CD4-positive, alpha-beta T cell (primary cell): Measurements from ENCODE around the gene ALKBH6. TPM values are rescaled to one million over a fixed set of nuclear protein-coding genes. Genes with fewer than 3 reads are reported as not detected.

ENCODE experiments used
- ATAC-seq: fragments of 200-7000 bp; cut with Tn5 transposase; one replicate; pipeline ENCODE4 v1.10.0; 2022; ENCODE audit warnings: mild to moderate bottlenecking; ENCODE audit not compliant: poor library complexity
- CTCF ChIA-PET: fragments of 350-600 bp; sonication (Branson Sonifier 250); formaldehyde crosslinking; loops from one replicate; lab custom pipeline; 2021; ENCODE audit warnings: antibody characterized with exemption, inconsistent platforms; lab: Charles Lee
- POLR2A ChIA-PET: fragments of 350-600 bp; sonication (Branson Sonifier 250); formaldehyde crosslinking; loops from one replicate; lab custom pipeline; 2021; ENCODE audit warnings: antibody characterized with exemption, inconsistent platforms; lab: Charles Lee
- DNase-seq, 14 experiments: peaks; one replicate each; pipeline ENCODE4 v3.0.0-alpha.2; 2013 to 2020; ENCODE audit warnings: mixed read lengths in 2 of 14
- H3K27ac ChIP-seq, 2 donors: one replicate each; pipeline versions ENCODE4 v1.5.1 to v1.7.0; 2013; ENCODE audit warnings: low read length in 2 of 2, low read depth in 1 of 2, mild to moderate bottlenecking in 1 of 2
- H3K27me3 ChIP-seq, 2 experiments: 1 replicate in 1 of 2; 2 replicates in 1 of 2; pipeline versions ENCODE4 v1.6.1 to v1.7.0; 2013; ENCODE audit warnings: low read length in 2 of 2, control low read depth in 1 of 2, mild to moderate bottlenecking in 1 of 2, moderate library complexity in 1 of 2; ENCODE audit not compliant: insufficient read depth in 2 of 2, control insufficient read depth in 1 of 2
- H3K36me3 ChIP-seq: one replicate; pipeline ENCODE4 v1.6.1; 2013; ENCODE audit warnings: low read length, control low read depth; ENCODE audit not compliant: insufficient read depth
- H3K4me1 ChIP-seq: one replicate; pipeline ENCODE4 v1.6.1; 2013; ENCODE audit warnings: low read length, control low read depth; ENCODE audit not compliant: insufficient read depth
- H3K4me3 ChIP-seq: one replicate; pipeline ENCODE4 v1.5.1; 2013; ENCODE audit warnings: mild to moderate bottlenecking, low read length, moderate library complexity
- H3K9me3 ChIP-seq, 2 experiments: 1 replicate in 1 of 2; 2 replicates in 1 of 2; pipeline versions ENCODE4 v1.6.1 to v1.7.0; 2013; ENCODE audit warnings: low read length in 2 of 2, mild to moderate bottlenecking in 2 of 2, control low read depth in 1 of 2, moderate library complexity in 1 of 2; ENCODE audit not compliant: control insufficient read depth in 1 of 2, insufficient read depth in 1 of 2
- H3K27ac Mint-ChIP-seq: one replicate; pipeline ENCODE4 v1.8.0; 2020; ENCODE audit warnings: mixed read lengths
- H3K27me3 Mint-ChIP-seq: one replicate; pipeline ENCODE4 v1.8.0; 2021; ENCODE audit warnings: mixed read lengths
- H3K36me3 Mint-ChIP-seq: one replicate; pipeline ENCODE4 v1.8.0; 2021; ENCODE audit warnings: low read depth, mixed read lengths
- H3K4me1 Mint-ChIP-seq: one replicate; pipeline ENCODE4 v1.8.0; 2021; ENCODE audit warnings: low read depth, mixed read lengths
- H3K4me3 Mint-ChIP-seq: one replicate; pipeline ENCODE4 v1.8.0; 2020; ENCODE audit warnings: mild to moderate bottlenecking, mixed read lengths
- H3K9me3 Mint-ChIP-seq: one replicate; pipeline ENCODE4 v1.8.0; 2020; ENCODE audit warnings: mixed read lengths
- CTCF ChIP-seq: fragments of 200-600 bp; IDR thresholded peaks from one replicate; pipeline ENCODE4 v1.8.0; 2022; ENCODE audit warnings: antibody characterized with exemption, mild to moderate bottlenecking
- intact Hi-C, 2 experiments: fragments of 100-400 bp; cut with DNase I in 1 of 2; cut with micrococcal nuclease in 1 of 2; formaldehyde crosslinking; loops; one replicate each; pipeline versions ENCODE4 v1.15.1 to v1.9.0; 2023 to 2025; cut with DNase I, micrococcal nuclease
- total RNA-seq, 174 experiments: library from RNA in 2 of 174; stranded (reverse) in 2 of 174; gene quantifications; one replicate each; pipeline ENCODE4 v1.2.3 and lab custom pipeline; 2021 to 2026

Gene ALKBH6
- total RNA-seq, 2 experiments from 2014 or later = 38.1 to 41.8 TPM

- H3K4me1 ChIP-seq = peaks cover 10% of the 10 kb centered on the region
- TF ChIP-seq CTCF = no peak
- peaks cover under 1% of the 10 kb centered on the region for H3K36me3 ChIP-seq
- Mint-ChIP-seq H3K9me3 (no peaks in the 10 kb centered on the region), H3K36me3 (peaks cover 18% of the 10 kb centered on the region), H3K4me1 (no peaks in the 10 kb centered on the region), H3K27me3 (no peaks in the 10 kb centered on the region), H3K27ac (no peak overlapping the region), H3K4me3 (no peak overlapping the region)
- H3K9me3 ChIP-seq = no peaks in the 10 kb centered on the region
- CTCF ChIA-PET = no interaction called here
- POLR2A ChIA-PET = no interaction called here
- intact Hi-C loops = no loop called here
- no peak overlapping the region for H3K4me3 ChIP-seq
- DNase-seq = no peak
- ATAC-seq = no peak
- peaks cover 0 to 4% of the 10 kb centered on the region in 2 experiments for H3K27me3 ChIP-seq
- H3K27ac ChIP-seq = no peak overlapping the region
Measured at GRCh38 chr19:36028313-36029041, 14.5 kb upstream of the ALKBH6 start.

GRCh38 chr19:36027696-36028095 is 13.7 kb upstream of the ALKBH6 start:
- Mint-ChIP-seq H3K4me3 (no peak overlapping the region), H3K27me3 (no peaks in the 10 kb centered on the region), H3K9me3 (no peaks in the 10 kb centered on the region), H3K36me3 (peaks cover 23% of the 10 kb centered on the region), H3K4me1 (no peaks in the 10 kb centered on the region), H3K27ac (no peak overlapping the region)
- intact Hi-C loops = no loop called here
- TF ChIP-seq CTCF = no peak
- H3K27me3 ChIP-seq = peaks cover 0 to 4% of the 10 kb centered on the region in 2 experiments
- POLR2A ChIA-PET = no interaction called here
- ATAC-seq (no peak), DNase-seq (no peak)
- no peaks in the 10 kb centered on the region for H3K9me3 ChIP-seq
- CTCF ChIA-PET = no interaction called here
- peaks cover 5% of the 10 kb centered on the region for H3K36me3 ChIP-seq
- H3K27ac ChIP-seq = no peak overlapping the region
- H3K4me1 ChIP-seq = peaks cover 5% of the 10 kb centered on the region
- no peak overlapping the region for H3K4me3 ChIP-seq

GRCh38 chr19:36026091-36026876 is 12.3 kb upstream of the ALKBH6 start:
- H3K27ac Mint-ChIP-seq = no peak overlapping the region
- H3K4me3 Mint-ChIP-seq = no peak overlapping the region
- no peaks in the 10 kb centered on the region for H3K4me1 Mint-ChIP-seq
- Histone ChIP-seq H3K4me3 (no peak overlapping the region), H3K36me3 (peaks cover 10% of the 10 kb centered on the region), H3K4me1 (no peaks in the 10 kb centered on the region), H3K27ac (no peak overlapping the region), H3K9me3 (no peaks in the 10 kb centered on the region), H3K27me3 (no peaks in the 10 kb centered on the region)
- CTCF ChIA-PET = no interaction called here
- POLR2A ChIA-PET = no interaction called here
- DNase-seq (no peak), ATAC-seq (no peak)
- H3K9me3 Mint-ChIP-seq = no peaks in the 10 kb centered on the region
- intact Hi-C loops = no loop called here
- H3K27me3 Mint-ChIP-seq = no peaks in the 10 kb centered on the region
- H3K36me3 Mint-ChIP-seq = peaks cover 23% of the 10 kb centered on the region
- TF ChIP-seq CTCF = no peak
